Measurements from ENCODE around the gene LRBA. TPM values are rescaled to one million over a fixed set of nuclear protein-coding genes. Genes with fewer than 3 reads are reported as not detected.

Gene LRBA
- total and polyA plus RNA-seq, 5 donors from 2014 or later: 23.0 to 95.3 (median 25.4) TPM

DNA sequence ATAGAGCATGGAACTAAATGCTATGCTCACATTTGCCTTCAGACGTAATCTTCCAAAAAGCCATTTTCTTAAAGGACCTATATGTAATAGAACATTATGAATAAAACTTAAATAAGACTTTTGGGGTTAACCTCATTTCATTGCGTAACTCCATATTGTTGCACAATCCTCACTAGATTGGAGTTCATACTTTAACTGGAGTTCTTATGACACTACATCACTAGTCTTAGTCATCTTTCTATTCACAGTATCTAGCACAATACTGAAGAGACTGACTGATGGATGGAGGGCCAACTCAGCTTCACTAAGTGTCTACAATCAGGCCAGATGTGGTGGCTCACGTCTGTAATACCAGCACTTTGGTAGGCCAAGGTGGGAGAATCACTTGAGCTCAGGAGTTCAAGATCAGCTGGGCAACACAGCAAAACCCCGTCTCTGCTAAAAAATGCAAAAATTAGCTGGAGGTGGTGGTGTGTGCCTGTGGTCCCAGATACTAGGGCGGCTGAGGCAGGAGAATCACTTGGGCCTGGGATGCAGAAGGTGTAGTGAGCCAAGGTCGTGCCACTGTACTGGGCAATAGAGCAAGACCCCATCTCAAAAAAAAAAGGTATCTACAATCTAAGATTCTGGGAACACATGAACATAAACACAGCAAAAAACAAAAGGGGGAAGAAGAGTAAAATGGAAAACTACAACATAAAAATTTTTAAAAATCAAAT is 513.9 kb downstream of the LRBA start:
- ATAC-seq (ENCODE audit: low read depth in 2 of 2): no peak
- H3K9me3 Mint-ChIP-seq: peaks cover 0 to 9% (median 0%) of the 10 kb centered on the region in 7 donors
- Histone ChIP-seq H3K27me3 (ENCODE audit: control insufficient read depth, insufficient read depth, low read length) (no peaks in the 10 kb centered on the region), H3K9me3 (ENCODE audit: control insufficient read depth in 2 of 2, low read length in 2 of 2) (no peaks in the 10 kb centered on the region), H3K27ac (ENCODE audit: insufficient read depth, low read length, poor library complexity, severe bottlenecking) (no peak overlapping the region), H3K4me3 (ENCODE audit: low read depth, low read length) (no peak overlapping the region), H3K4me1 (ENCODE audit: control insufficient read depth, insufficient read depth, low read length, poor library complexity, severe bottlenecking) (no peaks in the 10 kb centered on the region), H3K36me3 (ENCODE audit: control insufficient read depth, insufficient read depth, low read length) (no peaks in the 10 kb centered on the region)
- H3K4me1 Mint-ChIP-seq: peaks cover 10 to 16% (median 11%) of the 10 kb centered on the region in 4 donors
- no peak for DNase-seq
- H3K27ac Mint-ChIP-seq: no peak overlapping the region
- no peaks in the 10 kb centered on the region for H3K27me3 Mint-ChIP-seq
- H3K36me3 Mint-ChIP-seq: peaks cover 24% of the 10 kb centered on the region
- no peak overlapping the region for H3K4me3 Mint-ChIP-seq

DNA sequence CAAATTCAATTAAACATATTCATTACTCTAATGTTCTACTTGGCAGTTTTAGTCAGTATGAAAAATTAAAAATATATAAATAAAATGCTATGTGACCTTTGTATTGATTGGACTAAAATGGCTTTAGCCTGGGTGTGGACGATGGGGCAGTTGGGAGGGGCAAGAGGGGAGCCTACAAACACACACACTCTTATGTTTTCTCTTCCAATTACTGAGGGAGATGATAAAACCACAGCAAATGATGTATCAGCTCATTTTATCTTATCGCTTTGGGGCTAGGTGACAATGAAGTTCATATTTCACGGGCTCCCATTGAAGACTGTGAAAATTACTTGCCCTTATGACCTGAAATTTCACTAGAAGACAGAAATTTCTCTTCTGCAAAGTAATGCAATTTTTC is 517.5 kb downstream of the LRBA start:
- H3K27ac ChIP-seq (ENCODE audit: insufficient read depth, low read length, poor library complexity, severe bottlenecking): no peak overlapping the region
- H3K36me3 ChIP-seq (ENCODE audit: control insufficient read depth, insufficient read depth, low read length): no peaks in the 10 kb centered on the region
- Mint-ChIP-seq H3K4me1 (peaks cover 7 to 14% (median 10%) of the 10 kb centered on the region in 4 donors), H3K36me3 (peaks cover 17% of the 10 kb centered on the region), H3K27ac (no peak overlapping the region), H3K9me3 (peaks cover 0 to 2% (median 0%) of the 10 kb centered on the region in 7 donors), H3K27me3 (no peaks in the 10 kb centered on the region), H3K4me3 (no peak overlapping the region)
- no peak for DNase-seq
- no peak for ATAC-seq (ENCODE audit: low read depth in 2 of 2)
- H3K9me3 ChIP-seq (ENCODE audit: control insufficient read depth in 2 of 2, low read length in 2 of 2): no peaks in the 10 kb centered on the region
- no peaks in the 10 kb centered on the region for H3K27me3 ChIP-seq (ENCODE audit: control insufficient read depth, insufficient read depth, low read length)
- no peak overlapping the region for H3K4me3 ChIP-seq (ENCODE audit: low read depth, low read length)
- no peaks in the 10 kb centered on the region for H3K4me1 ChIP-seq (ENCODE audit: control insufficient read depth, insufficient read depth, low read length, poor library complexity, severe bottlenecking)

DNA sequence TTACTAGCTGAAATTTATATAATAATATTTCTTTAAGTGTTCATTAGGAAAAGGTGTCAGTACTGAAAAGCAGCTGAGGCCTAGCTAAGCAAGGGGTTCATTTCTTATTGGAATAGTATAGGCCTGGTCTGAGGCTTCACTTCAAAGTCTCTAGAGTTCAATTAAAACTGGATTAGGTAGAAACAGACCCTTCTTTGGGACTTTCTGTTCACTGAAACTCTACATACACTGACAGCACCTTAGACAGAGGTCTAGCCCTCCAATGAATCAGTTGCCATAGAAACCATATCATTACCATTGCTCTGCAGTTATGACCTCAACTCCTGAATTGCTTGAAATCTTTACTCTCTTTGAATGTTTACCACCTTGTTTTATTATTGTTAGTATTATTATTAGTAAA is 519.5 kb downstream of the LRBA start:
- Mint-ChIP-seq H3K36me3 (no peaks in the 10 kb centered on the region), H3K4me1 (peaks cover 2 to 17% (median 3%) of the 10 kb centered on the region in 4 donors), H3K9me3 (no peaks in the 10 kb centered on the region), H3K4me3 (no peak overlapping the region), H3K27ac (no peak overlapping the region), H3K27me3 (no peaks in the 10 kb centered on the region)
- ATAC-seq (ENCODE audit: low read depth in 2 of 2): no peak
- H3K4me1 ChIP-seq (ENCODE audit: control insufficient read depth, insufficient read depth, low read length, poor library complexity, severe bottlenecking): no peaks in the 10 kb centered on the region
- no peak overlapping the region for H3K4me3 ChIP-seq (ENCODE audit: low read depth, low read length)
- no peaks in the 10 kb centered on the region for H3K27me3 ChIP-seq (ENCODE audit: control insufficient read depth, insufficient read depth, low read length)
- no peak for DNase-seq
- no peak overlapping the region for H3K27ac ChIP-seq (ENCODE audit: insufficient read depth, low read length, poor library complexity, severe bottlenecking)
- H3K36me3 ChIP-seq (ENCODE audit: control insufficient read depth, insufficient read depth, low read length): no peaks in the 10 kb centered on the region
- H3K9me3 ChIP-seq (ENCODE audit: control insufficient read depth in 2 of 2, low read length in 2 of 2): no peaks in the 10 kb centered on the region

DNA sequence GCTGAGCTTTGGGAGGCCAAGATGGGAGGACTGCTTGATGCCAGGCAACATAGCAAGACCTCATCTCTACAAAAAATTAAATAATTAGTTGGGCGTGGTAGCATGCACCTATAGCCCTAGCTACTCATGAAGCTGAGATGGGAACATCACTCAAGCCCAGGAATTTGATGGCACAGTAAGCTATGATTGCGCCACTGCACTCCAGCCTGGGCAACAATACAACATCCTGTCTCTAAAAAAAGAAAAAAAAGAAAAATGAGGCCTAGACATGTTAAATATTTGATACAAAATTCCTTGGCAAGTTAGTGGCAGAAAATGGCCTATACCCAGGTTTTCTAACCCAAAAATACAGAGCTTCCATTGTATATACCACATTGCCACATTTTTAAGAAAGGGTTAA is 521.2 kb downstream of the LRBA start:
- Histone ChIP-seq H3K27ac (ENCODE audit: insufficient read depth, low read length, poor library complexity, severe bottlenecking) (no peak overlapping the region), H3K36me3 (ENCODE audit: control insufficient read depth, insufficient read depth, low read length) (no peaks in the 10 kb centered on the region), H3K4me3 (ENCODE audit: low read depth, low read length) (no peak overlapping the region), H3K4me1 (ENCODE audit: control insufficient read depth, insufficient read depth, low read length, poor library complexity, severe bottlenecking) (no peaks in the 10 kb centered on the region), H3K9me3 (ENCODE audit: control insufficient read depth in 2 of 2, low read length in 2 of 2) (no peaks in the 10 kb centered on the region), H3K27me3 (ENCODE audit: control insufficient read depth, insufficient read depth, low read length) (no peaks in the 10 kb centered on the region)
- Mint-ChIP-seq H3K27me3 (no peaks in the 10 kb centered on the region), H3K9me3 (no peaks in the 10 kb centered on the region), H3K36me3 (peaks cover 5% of the 10 kb centered on the region), H3K4me3 (no peak overlapping the region), H3K4me1 (peaks cover 2 to 22% (median 3%) of the 10 kb centered on the region in 4 donors), H3K27ac (no peak overlapping the region)
- DNase-seq (no peak), ATAC-seq (ENCODE audit: low read depth in 2 of 2) (no peak)

DNA sequence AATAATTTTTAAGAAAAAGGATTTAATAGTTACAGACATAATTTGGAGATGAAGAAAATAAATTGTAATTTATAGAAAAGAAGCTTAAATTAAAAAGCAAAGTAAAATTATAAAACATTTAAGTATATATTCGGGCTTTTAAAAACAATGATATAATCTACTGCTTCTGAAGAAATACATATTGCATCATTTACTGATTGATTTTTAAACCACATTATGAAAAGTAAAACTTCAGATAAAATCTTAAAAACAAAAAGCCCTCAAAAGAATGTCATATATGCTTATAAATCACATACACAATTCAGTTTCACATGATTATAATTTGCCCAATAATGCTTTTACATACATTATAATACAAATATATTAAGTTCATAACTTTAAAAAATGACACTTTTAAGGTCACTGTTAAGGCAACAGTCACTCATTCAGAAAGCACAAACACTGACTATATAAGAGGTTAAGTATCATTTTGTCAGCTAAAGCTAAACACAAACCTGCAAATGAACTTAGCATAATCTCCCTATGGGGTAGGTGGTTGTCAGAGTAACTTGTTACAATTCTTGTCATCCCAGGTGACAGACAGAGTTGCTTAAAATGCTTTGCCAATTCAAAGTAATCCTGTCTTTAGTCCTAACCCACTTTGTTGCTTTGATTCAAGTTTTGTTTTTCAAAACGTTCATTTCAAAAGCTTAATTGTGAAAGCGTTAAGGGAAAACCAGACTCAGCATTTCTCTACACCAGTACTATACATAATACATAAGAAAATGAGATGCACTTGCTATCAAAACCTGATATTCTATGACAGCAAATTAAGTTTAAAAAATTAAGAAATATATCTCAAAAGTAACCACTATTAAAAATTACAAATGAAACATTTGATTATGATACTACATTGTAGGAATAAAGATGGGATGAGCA is 523.7 kb downstream of the LRBA start:
- ATAC-seq (ENCODE audit: low read depth in 2 of 2) (no peak), DNase-seq (peak in 1 of 3 donors; percentile 4)
- no peak overlapping the region for H3K4me3 ChIP-seq (ENCODE audit: low read depth, low read length)
- H3K9me3 ChIP-seq (ENCODE audit: control insufficient read depth in 2 of 2, low read length in 2 of 2): no peaks in the 10 kb centered on the region
- peaks cover 10% of the 10 kb centered on the region for H3K36me3 Mint-ChIP-seq
- H3K9me3 Mint-ChIP-seq: no peaks in the 10 kb centered on the region
- no peaks in the 10 kb centered on the region for H3K27me3 Mint-ChIP-seq
- H3K27me3 ChIP-seq (ENCODE audit: control insufficient read depth, insufficient read depth, low read length): no peaks in the 10 kb centered on the region
- H3K4me1 Mint-ChIP-seq: peaks cover 2 to 22% (median 4%) of the 10 kb centered on the region in 4 donors
- H3K4me1 ChIP-seq (ENCODE audit: control insufficient read depth, insufficient read depth, low read length, poor library complexity, severe bottlenecking): no peaks in the 10 kb centered on the region
- H3K27ac ChIP-seq (ENCODE audit: insufficient read depth, low read length, poor library complexity, severe bottlenecking): no peak overlapping the region
- H3K4me3 Mint-ChIP-seq: no peak overlapping the region
- H3K27ac Mint-ChIP-seq: peak overlapping the region in 1 of 3 donors; percentile 64
- H3K36me3 ChIP-seq (ENCODE audit: control insufficient read depth, insufficient read depth, low read length): peaks cover 2% of the 10 kb centered on the region

DNA sequence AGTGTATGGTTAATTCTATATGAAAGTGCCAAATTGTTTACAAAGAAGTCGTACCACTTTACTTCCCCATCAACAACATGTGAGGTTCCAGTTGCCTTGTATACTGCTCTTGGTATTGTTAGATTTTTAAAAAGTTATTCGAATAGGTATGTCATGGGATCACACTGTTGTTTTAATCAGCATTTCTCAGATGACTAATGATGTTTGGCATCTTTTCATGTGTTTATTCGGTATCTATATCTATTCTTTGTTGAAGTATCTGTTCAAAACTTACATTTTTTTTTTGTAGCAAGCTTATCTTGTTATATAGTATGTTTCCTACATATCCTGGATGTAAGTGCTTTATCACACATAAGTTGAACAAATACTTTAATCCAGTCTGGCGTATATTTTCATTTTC is 532.5 kb downstream of the LRBA start:
- DNase-seq (no peak), ATAC-seq (ENCODE audit: low read depth in 2 of 2) (no peak)
- Mint-ChIP-seq H3K4me3 (no peak overlapping the region), H3K4me1 (peaks cover 0 to 10% (median 4%) of the 10 kb centered on the region in 4 donors), H3K27me3 (no peaks in the 10 kb centered on the region), H3K9me3 (peaks cover 0 to 2% (median 0%) of the 10 kb centered on the region in 7 donors), H3K36me3 (peaks cover 47% of the 10 kb centered on the region), H3K27ac (no peak overlapping the region)
- no peaks in the 10 kb centered on the region for H3K4me1 ChIP-seq (ENCODE audit: control insufficient read depth, insufficient read depth, low read length, poor library complexity, severe bottlenecking)
- no peak overlapping the region for H3K27ac ChIP-seq (ENCODE audit: insufficient read depth, low read length, poor library complexity, severe bottlenecking)
- H3K36me3 ChIP-seq (ENCODE audit: control insufficient read depth, insufficient read depth, low read length): peaks cover 14% of the 10 kb centered on the region
- H3K27me3 ChIP-seq (ENCODE audit: control insufficient read depth, insufficient read depth, low read length): no peaks in the 10 kb centered on the region
- H3K9me3 ChIP-seq (ENCODE audit: control insufficient read depth in 2 of 2, low read length in 2 of 2): no peaks in the 10 kb centered on the region
- no peak overlapping the region for H3K4me3 ChIP-seq (ENCODE audit: low read depth, low read length)

DNA sequence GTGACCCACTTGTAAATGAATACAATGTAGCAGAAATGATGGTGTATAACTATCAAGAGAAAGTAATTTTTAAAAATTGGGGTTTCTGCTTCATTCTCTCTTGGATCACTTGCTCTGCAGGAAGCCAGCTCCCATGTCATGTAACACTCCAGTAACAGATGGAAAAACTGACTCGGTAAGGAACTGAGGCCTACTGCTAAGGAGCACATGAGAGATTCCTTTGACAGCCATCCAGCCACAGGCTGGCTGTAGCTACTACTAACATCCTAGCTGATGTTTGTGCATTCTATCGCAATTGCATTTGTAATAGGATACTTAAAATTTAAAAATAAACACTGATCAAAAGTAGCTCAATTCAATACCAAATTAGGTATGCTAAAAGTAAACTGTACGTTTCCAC is 535.4 kb downstream of the LRBA start:
- Histone ChIP-seq H3K9me3 (ENCODE audit: control insufficient read depth in 2 of 2, low read length in 2 of 2) (no peaks in the 10 kb centered on the region), H3K36me3 (ENCODE audit: control insufficient read depth, insufficient read depth, low read length) (peaks cover 8% of the 10 kb centered on the region), H3K27ac (ENCODE audit: insufficient read depth, low read length, poor library complexity, severe bottlenecking) (no peak overlapping the region), H3K4me1 (ENCODE audit: control insufficient read depth, insufficient read depth, low read length, poor library complexity, severe bottlenecking) (no peaks in the 10 kb centered on the region), H3K27me3 (ENCODE audit: control insufficient read depth, insufficient read depth, low read length) (no peaks in the 10 kb centered on the region), H3K4me3 (ENCODE audit: low read depth, low read length) (no peak overlapping the region)
- H3K27me3 Mint-ChIP-seq: no peaks in the 10 kb centered on the region
- no peak overlapping the region for H3K27ac Mint-ChIP-seq
- H3K36me3 Mint-ChIP-seq: peaks cover 46% of the 10 kb centered on the region
- no peak for ATAC-seq (ENCODE audit: low read depth in 2 of 2)
- H3K4me3 Mint-ChIP-seq: no peak overlapping the region
- peaks cover 0 to 4% (median 1%) of the 10 kb centered on the region in 7 donors for H3K9me3 Mint-ChIP-seq
- H3K4me1 Mint-ChIP-seq: peaks cover 0 to 10% (median 0%) of the 10 kb centered on the region in 4 donors
- no peak for DNase-seq

All from CD4-positive, CD25-positive, alpha-beta regulatory T cell (primary cell).